Calu3 (cell line): Measurements from ENCODE around the gene YTHDC2. TPM values are rescaled to one million over a fixed set of nuclear protein-coding genes. Genes with fewer than 3 reads are reported as not detected.

Experiments
- BruUV-seq: library from RNA; stranded (reverse); fragments of 400-500 nt; replicated peaks from 2 replicates; lab custom pipeline; 2021; lab: Mats Ljungman, UMichigan
- CTCF ChIA-PET: fragments of 300-600 bp; sonication (Branson Sonifier 250); formaldehyde crosslinking; loops from one replicate; lab custom pipeline; 2022; ENCODE audit warnings: antibody characterized with exemption; lab: Charles Lee
- DNase-seq: peaks from one replicate; pipeline ENCODE4 v3.0.0; 2022
- H3K27ac Mint-ChIP-seq: one replicate; pipeline ENCODE4 v1.8.0; 2022; ENCODE audit warnings: mixed read lengths; ENCODE audit not compliant: unreplicated experiment
- H3K27me3 Mint-ChIP-seq: one replicate; pipeline ENCODE4 v1.8.0; 2022; ENCODE audit warnings: mixed read lengths; ENCODE audit not compliant: unreplicated experiment
- H3K36me3 Mint-ChIP-seq: one replicate; pipeline ENCODE4 v1.8.0; 2022; ENCODE audit warnings: mild to moderate bottlenecking, moderate library complexity, mixed read lengths; ENCODE audit not compliant: insufficient read depth, unreplicated experiment
- H3K4me1 Mint-ChIP-seq: one replicate; pipeline ENCODE4 v1.8.0; 2022; ENCODE audit warnings: mild to moderate bottlenecking, low read depth, mixed read lengths; ENCODE audit not compliant: unreplicated experiment
- H3K4me3 Mint-ChIP-seq: one replicate; pipeline ENCODE4 v1.8.0; 2022; ENCODE audit warnings: mild to moderate bottlenecking, low read depth, moderate library complexity, mixed read lengths; ENCODE audit not compliant: unreplicated experiment
- H3K9me3 Mint-ChIP-seq: one replicate; pipeline ENCODE4 v1.8.0; 2022; ENCODE audit warnings: low read depth, mixed read lengths; ENCODE audit not compliant: unreplicated experiment
- CTCF ChIP-seq: fragments of 200-600 bp; IDR thresholded peaks from one replicate; pipeline ENCODE4 v1.8.0; 2022; ENCODE audit warnings: antibody characterized with exemption; ENCODE audit not compliant: unreplicated experiment
- intact Hi-C: fragments of 100-400 bp; cut with micrococcal nuclease; formaldehyde crosslinking; loops from one replicate; pipeline ENCODE4 v1.10.0; 2022; ENCODE audit not compliant: unreplicated experiment
- total RNA-seq: library from RNA; stranded (reverse); gene quantifications from 2 replicates; pipeline ENCODE4 v1.2.3, GENCODE V29; 2022

Gene YTHDC2
- total RNA-seq, 1 experiment from 2014 or later = 31.8 TPM

GRCh38 chr5:113490317-113490716 lies 23.2 kb upstream of the YTHDC2 start:
- DNase-seq = no peak
- BruUV-seq = no TSS peak
- CTCF ChIA-PET = no interaction called here
- no peak overlapping the region for H3K4me3 Mint-ChIP-seq
- peaks cover 10% of the 10 kb centered on the region for H3K9me3 Mint-ChIP-seq
- no peak for TF ChIP-seq CTCF
- peaks cover 17% of the 10 kb centered on the region for H3K4me1 Mint-ChIP-seq
- no peak overlapping the region for H3K27ac Mint-ChIP-seq
- peaks cover 83% of the 10 kb centered on the region for H3K27me3 Mint-ChIP-seq
- intact Hi-C loops = no loop called here
- H3K36me3 Mint-ChIP-seq = peaks cover 22% of the 10 kb centered on the region

DNA sequence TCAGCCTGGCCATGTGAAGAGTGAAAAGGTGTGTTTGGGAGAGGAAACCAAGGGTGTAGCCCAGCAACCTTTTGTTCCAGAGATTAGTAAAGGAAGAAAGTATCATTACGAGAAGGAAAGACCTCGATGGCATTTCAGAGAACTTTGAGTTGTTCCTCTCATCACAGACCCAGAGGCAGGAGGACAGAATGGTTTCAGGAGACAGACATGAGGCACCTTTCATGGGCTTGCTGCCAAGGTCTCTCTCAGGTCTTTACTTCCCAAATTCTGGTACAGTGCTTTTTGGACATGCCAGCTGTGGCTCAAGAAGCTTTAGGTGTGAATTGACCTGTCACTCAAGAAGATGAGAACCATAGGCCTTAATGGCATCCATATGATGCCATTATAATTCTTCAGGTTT lies 22.5 kb upstream of the YTHDC2 start:
- Mint-ChIP-seq H3K36me3 (peaks cover 22% of the 10 kb centered on the region), H3K4me1 (peaks cover 25% of the 10 kb centered on the region), H3K4me3 (no peak overlapping the region), H3K27me3 (peaks cover 83% of the 10 kb centered on the region), H3K9me3 (peaks cover 10% of the 10 kb centered on the region), H3K27ac (no peak overlapping the region)
- intact Hi-C loops = no loop called here
- TF ChIP-seq CTCF = no peak
- no TSS peak for BruUV-seq
- CTCF ChIA-PET = no interaction called here
- DNase-seq = no peak

GRCh38 chr5:113493446-113493845 lies 20.0 kb upstream of the YTHDC2 start:
- DNase-seq = no peak
- H3K27ac Mint-ChIP-seq = no peak overlapping the region
- TF ChIP-seq CTCF = no peak
- peaks cover 10% of the 10 kb centered on the region for H3K9me3 Mint-ChIP-seq
- no TSS peak for BruUV-seq
- intact Hi-C loops = no loop called here
- no peak overlapping the region for H3K4me3 Mint-ChIP-seq
- CTCF ChIA-PET = no interaction called here
- H3K4me1 Mint-ChIP-seq = peaks cover 24% of the 10 kb centered on the region
- peaks cover 82% of the 10 kb centered on the region for H3K27me3 Mint-ChIP-seq
- H3K36me3 Mint-ChIP-seq = peaks cover 11% of the 10 kb centered on the region

DNA sequence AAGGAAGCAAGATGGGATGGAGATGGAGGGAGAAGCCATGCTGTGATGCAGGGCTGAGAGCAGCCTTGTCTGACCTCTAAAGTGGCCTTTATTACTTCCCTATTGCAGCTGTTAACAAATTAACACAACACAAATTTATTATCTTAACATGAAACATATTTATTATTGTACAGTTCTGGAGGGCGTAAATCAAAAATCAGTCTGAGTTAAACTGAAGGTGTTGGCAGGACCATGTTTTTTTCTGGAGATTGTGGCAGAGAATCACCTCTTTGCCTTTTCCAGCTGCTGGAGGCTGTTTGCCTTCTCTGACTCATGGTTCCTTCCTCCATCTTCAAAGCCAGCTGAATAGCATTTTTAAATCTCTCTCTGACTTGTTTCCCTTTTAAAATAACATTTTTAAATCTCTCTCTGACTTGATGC lies 18.1 kb upstream of the YTHDC2 start:
- Mint-ChIP-seq H3K9me3 (peaks cover 6% of the 10 kb centered on the region), H3K27me3 (peaks cover 82% of the 10 kb centered on the region), H3K27ac (no peak overlapping the region), H3K4me3 (no peak overlapping the region), H3K36me3 (no peaks in the 10 kb centered on the region), H3K4me1 (peaks cover 8% of the 10 kb centered on the region)
- no peak for DNase-seq
- intact Hi-C loops = no loop called here
- no TSS peak for BruUV-seq
- no peak for TF ChIP-seq CTCF
- CTCF ChIA-PET = interaction anchor here (1.1 kb wide), 1 partner anchor 12 kb away, joined by 3 read pairs; no protein-coding TSS in a partner anchor
